Measurements from ENCODE around the gene KRT13.

Gene KRT13

GRCh38 chr17:41466988-41467387 lies 38.4 kb downstream of the KRT13 start, which contains the start of gene KRT32:
KRT32 (minus strand) TSS chr17:41467386; CDS start chr17:41467325, 61 bp downstream.
- DNase-seq (ENCODE audit: low spot score) = no peak

GRCh38 chr17:41464682-41465081 lies 40.7 kb downstream of the KRT13 start:
- DNase-seq (ENCODE audit: low spot score) = peak; percentile 93

- DNase-seq (ENCODE audit: low spot score) = no peak
Observed at GRCh38 chr17:41464173-41464572, 41.2 kb downstream of the KRT13 start.

- no peak for DNase-seq (ENCODE audit: low spot score)
Observed at GRCh38 chr17:41463746-41464145, 41.7 kb downstream of the KRT13 start.

- no peak for DNase-seq (ENCODE audit: low spot score)
Observed at GRCh38 chr17:41462705-41463104, 42.7 kb downstream of the KRT13 start.

GRCh38 chr17:41457676-41458075 lies 47.7 kb downstream of the KRT13 start:
- no peak for DNase-seq (ENCODE audit: low spot score)

GRCh38 chr17:41456204-41456603 lies 49.2 kb downstream of the KRT13 start:
- no peak for DNase-seq (ENCODE audit: low spot score)

GRCh38 chr17:41455236-41455635 lies 50.2 kb downstream of the KRT13 start:
- no peak for DNase-seq (ENCODE audit: low spot score)

GRCh38 chr17:41453066-41453465 lies 52.3 kb downstream of the KRT13 start:
- DNase-seq (ENCODE audit: low spot score) = no peak

GRCh38 chr17:41452281-41452680 lies 53.1 kb downstream of the KRT13 start:
- DNase-seq (ENCODE audit: low spot score) = no peak

GRCh38 chr17:41451154-41451728 lies 54.2 kb downstream of the KRT13 start:
- no peak for DNase-seq (ENCODE audit: low spot score)
